Measurements from ENCODE around the gene TMEM41A.

- TF ChIP-seq POLR2A (IDR thresholded peaks at IDR 0.05; ENCODE audit: low read length) (no peak), GATA1 (IDR thresholded peaks at IDR 0.05; ENCODE audit: low read depth, low read length) (no peak)
Observed at GRCh38 chr3:185537369-185537970, 38.6 kb upstream of the TMEM41A start.
